Measurements from ENCODE around the gene SLC1A2. TPM values are rescaled to one million over a fixed set of nuclear protein-coding genes. Genes with fewer than 3 reads are reported as not detected.

Gene SLC1A2
- total and polyA plus RNA-seq, 2 experiments from 2014 or later = 0.70 to 2.8 TPM

- no peaks in the 10 kb centered on the region for H4K20me1 ChIP-seq (replicated peaks; ENCODE audit: insufficient read depth)
- H3K4me1 ChIP-seq (ENCODE audit: insufficient read depth) = peaks cover 6% of the 10 kb centered on the region; the same call in 1 of the 2 replicates
- no peak overlapping the region for H3K27ac Mint-ChIP-seq
- H2AFZ ChIP-seq = no peak overlapping the region
- no peak overlapping the region for H3K4me2 ChIP-seq
- no peaks in the 10 kb centered on the region for H3K9me2 ChIP-seq (ENCODE audit: insufficient read depth)
- ATAC-seq (no peak), DNase-seq (ENCODE audit: low spot score) (no peak)
- H3K9me3 Mint-ChIP-seq = no peaks in the 10 kb centered on the region
- H3K4me3 ChIP-seq = no peak overlapping the region
- no peaks in the 10 kb centered on the region for H3K79me2 ChIP-seq (replicated peaks; ENCODE audit: insufficient read depth)
- no peak overlapping the region for H3K4me3 Mint-ChIP-seq
- peaks cover 5% of the 10 kb centered on the region; the same call in 2 of the 3 replicates for H3K4me1 Mint-ChIP-seq
- no peaks in the 10 kb centered on the region for H3K27me3 ChIP-seq (ENCODE audit: insufficient read depth)
- H3K36me3 ChIP-seq (ENCODE audit: insufficient read depth) = no peaks in the 10 kb centered on the region
- no peaks in the 10 kb centered on the region for H3K36me3 Mint-ChIP-seq (ENCODE audit: low read depth)
- TF ChIP-seq STAT1 (IDR thresholded peaks at IDR 0.05; ENCODE audit: unreplicated experiment) = no peak
- TF ChIP-seq NANOG (IDR thresholded peaks at IDR 0.05; ENCODE audit: borderline replicate concordance) = no peak
- TF ChIP-seq ZNF462 (CRISPR knock-in tag; IDR thresholded peaks at IDR 0.05) = no peak
- TF ChIP-seq POLR2AphosphoS5 (IDR thresholded peaks at IDR 0.05; ENCODE audit: low read depth) = no peak
- no peak for TF ChIP-seq ETS1 (IDR thresholded peaks at IDR 0.05)
- no peak for TF ChIP-seq ZNF331 (CRISPR knock-in tag; IDR thresholded peaks at IDR 0.05; ENCODE audit: low read depth)
- TF ChIP-seq ZNF114 (CRISPR knock-in tag; IDR thresholded peaks at IDR 0.05) = no peak
- TF ChIP-seq EZH2 (IDR thresholded peaks at IDR 0.05; ENCODE audit: low read depth, unreplicated experiment) = no peak
- TF ChIP-seq REST (IDR thresholded peaks at IDR 0.05; ENCODE audit: unreplicated experiment) = no peak
- TF ChIP-seq EZH2phosphoT487 (IDR thresholded peaks at IDR 0.05; ENCODE audit: unreplicated experiment) = no peak
- no peak for TF ChIP-seq CREB1 (CRISPR knock-in tag; IDR thresholded peaks at IDR 0.05; ENCODE audit: low read depth)
- H3K27ac ChIP-seq (ENCODE audit: low read depth) = no peak overlapping the region
- no peaks in the 10 kb centered on the region for H3F3A ChIP-seq (replicated peaks; ENCODE audit: low read depth)
- H3K27me3 Mint-ChIP-seq (ENCODE audit: insufficient read depth, low read depth, poor library complexity) = no peaks in the 10 kb centered on the region
These were observed 40.1 kb upstream of the SLC1A2 start for GRCh38 chr11:35459489-35459888.

Data from GM23338 (cell line).